ENCODE results near the gene IL19. TPM values are rescaled to one million over a fixed set of nuclear protein-coding genes. Genes with fewer than 3 reads are reported as not detected.

IL19 gene, protein sequence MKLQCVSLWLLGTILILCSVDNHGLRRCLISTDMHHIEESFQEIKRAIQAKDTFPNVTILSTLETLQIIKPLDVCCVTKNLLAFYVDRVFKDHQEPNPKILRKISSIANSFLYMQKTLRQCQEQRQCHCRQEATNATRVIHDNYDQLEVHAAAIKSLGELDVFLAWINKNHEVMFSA
- not detected in 2 replicates for total RNA-seq

DNA sequence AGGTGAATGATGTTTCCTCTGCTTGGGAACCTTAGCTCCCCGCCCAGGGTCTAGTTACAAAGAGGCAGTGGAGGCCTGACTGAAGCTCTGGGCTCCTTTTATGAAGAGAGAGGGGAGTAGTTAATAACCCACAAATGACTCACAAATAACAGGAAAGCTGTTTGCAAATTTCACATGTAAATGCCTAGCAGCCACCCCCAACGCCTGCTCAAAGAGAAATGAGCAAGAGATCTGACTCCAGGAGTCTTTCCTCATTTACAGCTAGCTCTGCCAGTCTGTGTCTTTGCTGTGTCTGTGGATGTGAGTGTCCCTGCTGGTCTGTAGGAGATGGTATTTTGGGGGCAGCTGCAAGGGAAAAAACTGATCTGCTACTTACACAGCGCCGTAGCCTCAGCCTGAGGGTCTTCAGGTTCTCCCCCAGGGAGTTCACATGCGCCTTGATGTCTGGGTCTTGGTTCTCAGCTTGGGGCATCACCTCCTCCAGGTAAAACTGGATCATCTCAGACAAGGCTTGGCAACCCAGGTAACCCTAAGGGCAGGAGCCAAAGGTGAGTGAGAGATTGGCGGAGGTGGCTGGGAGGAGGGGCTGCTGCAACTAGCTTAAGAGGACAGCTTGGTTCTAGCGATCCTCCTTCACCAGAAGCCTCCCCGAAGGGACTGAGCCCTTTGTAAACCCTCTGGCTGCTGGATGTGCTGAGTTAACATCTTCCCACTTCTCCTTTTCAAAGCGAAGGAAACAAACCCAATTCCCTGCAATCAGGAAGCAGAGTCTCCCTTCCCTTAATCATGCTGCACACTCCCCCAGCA lies at the start of gene IL19:
Gene IL19 (plus strand): TSS at position 243 of the 807 bp plus-strand sequence. CDS start 65,890 bp downstream, outside the sequence.
- DNase-seq (ENCODE audit: low read depth, low spot score) = no peak

DNA sequence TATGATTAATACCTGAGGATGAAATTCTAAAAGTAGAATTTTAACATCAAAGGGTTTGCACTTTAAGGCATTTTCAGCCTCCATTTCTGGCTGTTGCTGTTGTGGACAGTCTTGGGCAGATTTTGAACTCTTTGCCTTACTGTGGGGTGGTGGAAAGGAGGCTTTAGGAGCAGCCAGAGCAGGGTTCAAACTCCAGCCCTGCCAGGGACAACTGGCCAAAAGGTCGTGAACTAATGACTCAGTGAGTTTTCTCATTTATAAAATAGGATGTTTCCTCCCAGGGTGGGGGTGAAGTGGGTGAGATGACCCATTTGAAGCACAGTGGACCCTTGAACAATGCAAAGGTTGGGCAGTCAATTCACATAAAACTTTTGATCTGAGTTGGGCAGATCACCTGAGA lies 49.1 kb upstream of the IL19 start:
- no peak for DNase-seq (ENCODE audit: low read depth, low spot score)

DNA sequence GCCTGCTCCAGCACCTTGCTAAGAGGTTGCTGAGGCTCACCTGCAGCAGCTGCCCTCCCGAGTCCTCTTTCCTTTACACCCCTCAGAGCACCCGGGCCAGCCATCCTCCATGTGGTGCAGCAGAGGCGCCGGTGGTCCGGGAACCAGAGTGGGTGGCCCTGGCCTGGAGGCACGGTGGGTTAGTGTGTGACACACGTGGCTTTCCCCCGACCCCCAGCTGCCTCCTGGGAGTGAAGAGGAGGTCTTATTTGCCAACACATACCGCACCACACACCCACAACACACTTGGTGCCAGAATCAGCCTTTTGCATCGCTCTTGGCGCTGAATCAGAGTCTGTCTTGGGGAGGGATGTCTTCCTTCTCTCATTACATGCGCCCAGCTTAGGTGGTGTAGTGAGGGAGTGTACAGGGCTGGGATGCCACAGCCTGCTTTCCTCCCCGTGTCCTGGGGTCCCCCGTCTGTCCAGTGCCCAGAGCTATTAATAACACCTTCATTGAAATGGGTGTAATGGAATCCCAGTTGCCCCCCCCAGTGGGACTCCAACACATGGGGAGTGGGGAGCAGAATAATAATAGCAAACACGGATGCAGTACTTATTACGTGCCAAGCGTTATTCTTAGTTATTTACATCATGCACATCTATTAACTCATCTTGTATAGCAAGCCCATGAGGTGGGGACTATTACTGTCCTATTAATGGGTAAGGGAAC lies 47.7 kb upstream of the IL19 start:
- DNase-seq (ENCODE audit: low read depth, low spot score) = no peak

DNA sequence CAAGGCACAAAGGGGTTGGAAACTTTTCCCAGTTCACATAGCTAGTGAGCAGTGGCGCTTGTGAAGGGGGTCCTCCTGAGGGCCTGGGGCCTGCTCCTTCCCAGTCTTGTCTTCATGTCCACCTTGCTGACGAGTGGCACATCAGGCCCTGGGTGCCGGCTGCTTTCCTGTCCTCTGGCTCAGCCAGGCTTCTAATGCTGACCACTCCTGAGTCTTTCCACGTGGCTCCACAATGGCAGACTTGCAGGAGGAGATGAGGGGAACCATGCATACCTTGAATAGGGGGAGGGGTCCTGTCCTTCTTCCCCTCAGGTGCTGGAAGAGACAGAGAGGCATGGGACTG lies 47.1 kb upstream of the IL19 start:
- no peak for DNase-seq (ENCODE audit: low read depth, low spot score)

DNA sequence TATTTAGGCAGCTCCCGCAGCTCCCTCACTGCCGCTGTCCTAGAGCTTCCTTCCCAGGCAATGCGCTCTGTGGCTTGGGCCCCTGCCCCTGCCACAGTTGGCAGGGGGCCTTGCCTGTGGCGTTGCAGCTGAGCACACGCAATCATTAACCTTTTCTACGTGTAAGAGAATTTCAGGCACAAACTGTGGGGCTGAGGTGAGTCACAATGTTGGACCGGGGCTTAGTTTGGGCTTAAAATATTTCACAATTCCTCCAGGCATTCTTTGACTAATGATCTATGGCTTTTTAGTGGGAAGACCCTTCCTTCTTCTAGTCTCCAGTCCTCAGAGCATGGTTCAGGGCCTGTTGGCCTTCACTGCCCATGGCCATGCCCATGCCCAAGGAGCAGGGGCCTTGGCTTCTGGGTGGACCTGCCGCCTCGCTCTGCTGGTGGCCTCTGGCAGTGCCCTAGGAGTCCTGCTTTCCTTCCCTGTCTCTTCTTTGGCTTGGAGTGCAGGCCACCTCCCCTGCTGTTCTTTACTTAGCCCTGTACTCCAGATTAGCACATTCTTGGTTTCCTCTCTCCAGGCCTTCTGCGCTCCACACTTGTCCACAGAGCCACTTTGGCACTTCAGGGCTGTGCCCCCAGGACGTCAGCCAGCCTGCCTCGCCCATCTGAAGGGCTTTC lies 46.6 kb upstream of the IL19 start:
- no peak for DNase-seq (ENCODE audit: low read depth, low spot score)

DNA sequence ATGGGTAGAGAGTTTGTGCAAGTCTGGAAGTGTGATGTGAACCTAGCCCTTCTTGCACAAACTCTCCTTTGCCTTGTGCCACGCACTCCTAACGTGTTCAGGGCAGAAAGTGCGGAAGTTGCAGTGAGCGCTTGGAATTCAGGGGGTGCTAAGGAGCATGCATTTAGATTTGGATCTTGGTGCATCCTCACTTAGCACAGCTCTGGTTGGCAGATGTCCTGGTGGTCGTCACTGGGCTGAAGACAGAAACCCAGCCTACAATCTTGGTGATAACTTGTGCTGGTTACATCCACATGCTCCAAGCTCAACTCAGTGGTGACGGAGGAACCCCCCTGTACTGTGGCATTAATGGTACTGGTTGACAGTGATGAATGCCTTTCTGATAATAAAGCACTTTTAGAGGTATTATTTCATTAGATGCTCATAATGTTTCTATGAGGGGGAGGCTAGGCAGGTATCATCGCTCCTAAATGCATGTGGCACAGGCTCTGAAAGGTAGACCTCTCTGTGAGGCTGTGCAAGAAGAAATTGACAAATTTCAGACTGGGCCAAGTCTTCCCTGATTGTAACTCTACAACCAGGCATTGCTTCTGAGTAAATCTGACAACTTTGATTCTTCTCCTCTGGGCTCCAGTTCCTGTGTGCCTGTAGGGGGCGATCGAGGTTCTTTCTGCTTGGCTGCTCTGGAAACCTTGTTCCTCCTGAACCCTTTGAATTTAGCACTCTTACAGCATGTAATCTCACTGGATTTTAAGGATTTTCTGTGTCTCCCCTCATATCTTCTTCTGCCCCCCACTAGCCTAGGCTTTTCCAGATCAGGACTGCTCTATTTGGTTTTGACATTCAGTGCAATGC lies 45.2 kb upstream of the IL19 start:
- no peak for DNase-seq (ENCODE audit: low read depth, low spot score)

DNA sequence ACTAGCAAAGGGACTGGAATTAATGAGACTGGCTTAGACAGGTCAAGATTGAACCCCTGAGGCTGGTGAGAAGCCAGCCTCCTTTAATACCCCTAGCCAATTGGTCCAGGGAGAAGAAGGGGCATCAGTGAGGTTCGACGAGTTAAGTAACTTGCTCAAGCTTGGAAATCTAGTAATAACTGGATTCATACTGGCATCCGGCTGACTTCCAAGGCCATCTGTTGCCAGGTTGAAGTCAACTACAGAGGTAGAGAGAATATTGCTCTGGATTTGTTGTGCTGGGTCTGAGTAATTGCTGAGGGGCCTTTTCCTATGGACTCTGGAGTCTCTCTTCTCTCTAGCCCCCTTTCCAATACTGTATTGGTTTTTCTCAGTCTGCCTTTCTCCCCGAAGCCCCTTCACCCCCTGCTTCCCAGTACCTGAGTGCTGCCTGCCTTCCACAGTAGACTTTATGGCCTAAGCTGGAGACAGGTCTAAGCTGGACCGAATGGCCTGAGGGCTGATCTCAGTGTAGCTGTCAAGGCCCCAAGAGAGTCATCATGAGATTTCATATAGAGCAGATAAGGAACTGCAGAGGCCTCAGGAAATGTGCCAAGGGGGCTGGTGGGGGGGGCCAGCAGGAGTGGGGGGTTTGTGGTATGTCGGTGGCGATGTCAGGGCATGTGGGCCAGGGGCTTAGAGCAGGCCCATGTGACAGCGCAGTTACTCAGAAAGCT lies 42.4 kb upstream of the IL19 start:
- DNase-seq (ENCODE audit: low read depth, low spot score) = no peak

DNA sequence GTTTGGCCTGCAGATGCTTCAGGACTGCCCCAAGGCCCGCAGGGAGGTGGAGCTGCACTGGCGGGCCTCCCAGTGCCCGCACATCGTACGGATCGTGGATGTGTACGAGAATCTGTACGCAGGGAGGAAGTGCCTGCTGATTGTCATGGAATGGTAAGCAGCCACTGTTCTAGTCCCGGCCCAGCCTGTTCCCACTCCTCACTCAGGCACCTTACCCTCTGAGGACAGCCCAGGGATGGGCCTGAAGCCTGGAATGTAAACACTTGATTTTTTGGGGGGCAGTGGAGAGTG lies 41.9 kb upstream of the IL19 start:
- DNase-seq (ENCODE audit: low read depth, low spot score) = no peak

DNA sequence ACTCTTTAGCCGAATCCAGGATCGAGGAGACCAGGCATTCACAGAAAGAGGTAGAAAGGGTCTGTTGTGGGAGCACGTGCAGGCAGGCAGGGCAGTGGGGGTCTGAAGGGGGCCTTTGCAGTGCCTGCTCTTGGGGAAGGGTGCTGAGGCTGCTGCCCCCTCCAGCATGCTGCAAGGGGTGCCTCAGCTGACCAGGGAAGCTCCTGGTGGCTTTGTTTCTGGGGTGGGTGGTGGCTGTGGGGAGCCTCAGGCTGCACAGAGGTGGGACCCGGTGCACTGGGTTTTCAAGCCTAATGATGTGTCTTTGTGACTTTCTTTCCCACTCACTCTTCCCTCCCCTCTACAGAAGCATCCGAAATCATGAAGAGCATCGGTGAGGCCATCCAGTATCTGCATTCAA lies 41.5 kb upstream of the IL19 start:
- no peak for DNase-seq (ENCODE audit: low read depth, low spot score)

DNA sequence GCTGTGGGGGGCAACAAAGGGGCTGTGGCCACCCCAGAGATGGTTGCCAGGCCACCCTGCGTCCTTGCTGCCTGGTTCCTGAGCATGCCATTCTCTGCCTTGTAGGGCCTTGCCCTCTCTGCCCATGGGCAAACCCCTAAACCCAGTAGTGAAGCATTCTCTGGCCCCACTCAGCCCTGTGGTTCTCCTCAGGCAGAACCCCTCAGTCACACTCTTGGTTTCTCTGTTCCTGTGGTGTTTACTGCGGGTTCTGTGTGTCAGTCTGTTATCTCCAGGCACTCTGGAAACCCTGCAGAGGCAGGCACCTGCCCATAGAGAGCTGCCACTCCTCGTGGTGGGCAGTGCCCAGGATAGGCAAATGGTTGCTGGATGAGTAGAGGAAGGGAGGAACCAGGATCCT lies 41.1 kb upstream of the IL19 start:
- DNase-seq (ENCODE audit: low read depth, low spot score) = no peak

DNA sequence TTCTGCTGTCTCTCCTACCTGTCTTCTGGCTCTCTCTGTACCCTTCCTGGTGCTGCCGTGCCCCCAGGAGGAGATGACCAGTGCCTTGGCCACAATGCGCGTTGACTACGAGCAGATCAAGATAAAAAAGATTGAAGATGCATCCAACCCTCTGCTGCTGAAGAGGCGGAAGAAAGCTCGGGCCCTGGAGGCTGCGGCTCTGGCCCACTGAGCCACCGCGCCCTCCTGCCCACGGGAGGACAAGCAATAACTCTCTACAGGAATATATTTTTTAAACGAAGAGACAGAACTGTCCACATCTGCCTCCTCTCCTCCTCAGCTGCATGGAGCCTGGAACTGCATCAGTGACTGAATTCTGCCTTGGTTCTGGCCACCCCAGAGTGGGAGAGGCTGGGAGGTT lies 38.1 kb upstream of the IL19 start:
- no peak for DNase-seq (ENCODE audit: low read depth, low spot score)

DNA sequence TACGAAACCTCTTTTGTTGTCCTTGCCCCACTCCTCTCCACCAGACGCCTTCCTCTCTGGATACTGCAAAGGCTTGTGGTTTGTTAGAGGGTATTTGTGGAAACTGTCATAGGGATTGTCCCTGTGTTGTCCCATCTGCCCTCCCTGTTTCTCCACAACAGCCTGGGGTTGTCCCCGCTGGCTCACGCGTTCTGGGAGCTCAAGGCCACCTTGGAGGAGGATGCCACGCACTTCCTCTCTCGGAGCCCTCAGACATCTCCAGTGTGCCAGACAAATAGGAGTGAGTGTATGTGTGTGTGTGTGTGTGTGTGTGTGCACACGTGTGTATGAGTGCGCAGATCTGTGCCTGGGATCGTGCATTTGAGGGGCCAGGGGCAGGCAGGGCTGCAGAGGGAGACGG lies 37.6 kb upstream of the IL19 start:
- no peak for DNase-seq (ENCODE audit: low read depth, low spot score)

DNA sequence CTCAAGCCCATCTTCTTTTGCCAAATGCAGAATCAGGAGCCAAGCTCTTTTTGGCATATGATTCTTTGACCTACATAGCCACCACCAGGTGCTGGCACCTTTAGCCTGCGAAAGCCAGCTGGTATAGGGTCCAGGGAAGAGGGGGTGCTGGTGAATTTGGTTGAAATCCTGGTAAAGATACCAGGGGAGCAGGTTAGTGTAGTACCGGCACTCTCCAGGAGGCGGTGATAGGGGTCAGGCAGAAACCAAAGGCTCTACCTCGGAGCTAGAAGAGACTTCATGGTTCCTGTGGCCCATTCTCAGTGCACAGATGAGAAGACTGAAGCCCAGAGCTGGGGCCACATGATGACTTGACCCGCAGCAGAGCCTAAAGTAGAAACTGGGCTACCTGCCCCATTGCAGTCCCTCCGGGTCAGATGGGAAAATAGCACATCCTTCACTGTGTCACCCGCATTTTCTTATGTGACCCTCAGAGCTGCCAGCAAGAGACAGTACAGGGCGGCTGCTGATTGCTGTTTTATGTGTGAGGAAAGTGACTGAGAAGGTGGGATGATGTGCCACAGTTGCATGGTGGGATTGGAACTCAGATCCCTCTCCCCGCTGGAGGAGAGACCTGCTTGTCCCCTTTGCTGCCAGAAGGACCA lies 36.0 kb upstream of the IL19 start:
- no peak for DNase-seq (ENCODE audit: low read depth, low spot score)

DNA sequence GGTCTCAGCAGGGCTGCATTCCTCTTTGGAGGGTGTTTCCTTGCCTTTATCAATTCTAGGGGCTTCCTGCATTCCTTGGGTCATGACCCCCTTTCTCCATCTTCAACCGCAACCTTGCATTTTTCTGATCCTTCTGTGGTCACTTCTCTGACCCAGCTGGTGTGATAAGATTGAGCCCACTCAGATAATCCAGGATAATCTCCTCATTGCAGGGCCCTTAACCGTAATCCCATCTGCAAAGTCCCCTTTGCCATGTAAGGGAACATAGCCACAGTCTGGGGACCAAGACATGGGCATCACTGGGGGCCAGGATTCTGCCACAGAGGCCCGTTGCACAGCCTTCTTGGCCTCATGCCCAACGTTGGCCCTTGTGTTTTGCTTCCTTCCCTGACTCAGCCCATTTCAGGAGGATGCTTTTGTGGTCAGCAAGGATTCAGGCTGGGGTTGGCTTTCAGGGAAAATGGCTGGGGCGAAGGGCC lies 35.0 kb upstream of the IL19 start:
- DNase-seq (ENCODE audit: low read depth, low spot score) = no peak

DNA sequence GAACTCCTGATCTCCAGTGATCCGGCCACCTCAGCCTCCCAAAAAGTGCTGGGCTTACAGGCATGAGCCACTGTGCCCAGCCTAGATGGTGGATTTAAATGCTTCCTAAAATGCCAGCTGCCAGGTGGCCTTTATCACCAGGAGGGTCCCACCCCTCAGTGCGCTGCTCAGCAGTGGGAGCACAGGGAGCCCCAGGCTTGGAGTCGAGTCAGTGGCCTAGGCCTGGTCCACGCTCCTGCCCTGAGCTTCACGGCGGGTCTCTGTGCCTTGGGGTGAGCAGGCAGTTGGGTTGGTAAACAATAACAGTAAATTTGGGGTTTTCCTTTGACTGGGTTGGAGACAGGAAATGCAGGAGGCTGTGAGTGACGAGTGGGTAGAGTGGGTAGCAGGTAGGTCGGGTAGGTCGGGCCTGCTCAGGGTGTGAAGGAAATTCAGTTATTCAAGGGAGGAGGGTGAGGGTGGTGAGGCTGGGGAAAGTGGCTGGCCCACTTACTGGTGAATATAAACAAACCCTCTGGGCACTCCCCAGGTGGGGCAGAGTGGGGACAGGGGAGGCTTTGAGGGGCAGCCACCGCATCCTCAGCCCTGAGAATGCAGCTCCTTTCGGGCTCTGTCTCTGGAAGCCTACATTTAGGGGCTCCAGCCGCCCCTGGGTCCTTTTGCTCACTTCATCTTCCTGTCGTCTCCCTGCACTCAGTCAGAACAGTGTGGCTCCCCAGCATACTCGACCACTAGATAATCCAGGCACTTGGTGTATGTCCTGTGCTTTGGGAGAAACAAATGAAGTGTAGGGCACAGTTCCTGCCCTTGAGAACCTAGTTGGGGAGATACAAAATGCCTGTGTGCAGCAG lies 33.5 kb upstream of the IL19 start:
- no peak for DNase-seq (ENCODE audit: low read depth, low spot score)

DNA sequence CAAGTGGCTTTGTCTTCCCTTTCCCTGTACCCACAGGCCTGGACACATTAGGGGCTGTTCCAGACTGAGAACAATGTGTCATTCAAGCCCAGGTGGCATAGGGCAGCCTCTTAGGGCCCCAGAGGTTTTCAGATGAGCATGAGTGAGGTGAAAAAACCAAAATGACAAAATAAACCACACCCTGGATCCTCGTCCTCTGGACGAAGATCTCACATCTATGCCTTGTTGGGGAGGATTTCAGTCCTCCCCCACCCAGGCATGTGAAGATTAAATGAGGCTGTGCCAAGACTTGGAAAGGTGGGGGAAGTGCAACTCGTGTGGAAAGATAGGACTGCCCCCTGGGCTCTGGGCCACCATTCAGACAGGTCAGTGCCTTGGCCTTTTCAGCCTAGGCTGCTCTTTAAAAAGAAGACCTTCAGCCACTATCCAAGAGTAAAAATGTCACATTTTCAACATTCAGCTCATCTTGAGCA lies 32.8 kb upstream of the IL19 start:
- DNase-seq (ENCODE audit: low read depth, low spot score) = no peak

DNA sequence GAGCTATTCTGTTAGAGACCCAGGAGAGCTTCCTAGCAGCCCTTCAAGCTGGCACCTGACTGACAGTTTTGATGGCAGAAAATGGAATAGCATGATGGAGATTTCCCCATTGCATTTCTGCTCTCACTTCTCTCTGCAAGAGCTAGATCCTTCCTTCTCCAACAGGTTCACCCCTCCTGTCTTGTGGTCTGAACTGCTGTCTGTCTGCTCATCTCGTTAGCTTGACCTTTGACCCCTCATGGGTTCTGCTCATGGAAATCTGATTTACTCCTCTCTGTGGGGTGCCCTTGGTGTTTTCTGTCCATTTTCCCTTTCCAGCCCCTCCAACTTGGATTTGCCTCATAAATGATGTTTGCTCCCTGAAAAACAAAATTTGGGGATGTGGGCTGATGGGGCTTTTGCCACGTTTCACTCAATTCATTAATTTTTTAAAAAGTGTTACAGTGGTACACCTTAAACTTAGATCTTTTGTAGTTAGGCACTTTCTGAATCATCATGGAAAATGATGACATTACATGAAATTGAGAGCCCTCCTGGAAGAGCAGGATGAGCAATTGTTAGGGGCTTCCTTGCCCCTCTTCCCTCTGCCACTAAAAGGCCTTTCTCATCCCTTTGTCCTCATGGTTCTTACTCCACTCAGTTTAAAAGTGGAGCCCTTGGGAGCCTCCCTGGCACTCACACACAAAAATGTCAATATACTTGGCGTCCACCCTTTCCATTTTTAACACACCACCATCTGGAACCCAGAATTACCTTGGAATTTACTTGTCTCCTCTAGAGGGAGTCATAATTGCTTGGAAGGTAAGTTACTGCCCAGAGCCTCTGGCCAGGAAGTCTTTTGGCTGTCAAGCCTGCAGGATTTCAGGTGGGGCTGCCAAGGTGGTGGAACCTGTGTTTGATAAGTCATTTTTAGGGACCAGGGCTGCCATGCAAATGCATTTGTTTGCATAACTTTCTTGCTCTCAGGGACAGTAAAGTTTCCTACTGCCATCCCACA lies 31.9 kb upstream of the IL19 start:
- no peak for DNase-seq (ENCODE audit: low read depth, low spot score)

Data from pulmonary artery endothelial cell (primary cell).